Uterus (tissue), 2 donors: Measurements from ENCODE around the gene FKTN.

ENCODE experiments used
- POLR2A ChIP-seq, 2 donors: fragments of 450-650 bp; IDR thresholded peaks; one replicate each; pipeline ENCODE4 v1.6.1; 2016; ENCODE audit warnings: antibody characterized with exemption in 2 of 2, mild to moderate bottlenecking in 1 of 2, moderate library complexity in 1 of 2
- TF ChIP-seq, protein P1 (sequence below), 4 experiments: fragments of 200-600 bp in 2 of 4; fragments of 450-650 bp in 2 of 4; sonication (generic) in 2 of 4; IDR thresholded peaks; one replicate each; pipeline ENCODE4 v1.5.1; 2016 to 2019; ENCODE audit warnings: antibody characterized with exemption in 4 of 4, mild to moderate bottlenecking in 2 of 4, moderate library complexity in 1 of 4

DNA sequence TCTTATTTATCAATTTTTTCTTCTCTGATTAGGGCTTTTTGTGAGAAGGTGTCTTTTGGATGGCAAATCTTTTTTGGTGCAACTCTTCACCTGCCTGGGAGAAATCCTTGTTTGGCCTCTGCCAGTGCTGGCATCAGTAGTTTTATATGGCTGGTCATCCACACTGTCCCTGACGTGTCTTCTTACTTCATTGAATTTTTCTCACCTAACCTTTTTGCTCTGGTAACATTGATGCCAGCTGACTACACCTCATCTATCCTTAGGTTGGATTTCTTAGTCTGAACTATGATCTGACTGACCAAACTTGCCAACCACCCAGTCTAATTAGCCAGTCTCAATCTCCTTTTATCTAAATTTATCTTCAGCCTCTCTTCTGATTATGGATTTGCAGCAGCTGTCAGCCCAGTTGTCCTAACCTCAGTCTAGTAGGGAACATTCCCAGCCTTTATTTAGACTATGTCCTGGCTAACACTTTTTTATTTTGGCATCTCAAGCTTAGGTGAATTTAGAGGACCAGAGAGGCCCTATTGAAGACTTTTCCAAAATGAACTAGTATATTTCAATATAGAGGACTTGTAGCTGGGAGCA, 125.9 kb downstream of the FKTN start:
- TF ChIP-seq, protein P1, sequence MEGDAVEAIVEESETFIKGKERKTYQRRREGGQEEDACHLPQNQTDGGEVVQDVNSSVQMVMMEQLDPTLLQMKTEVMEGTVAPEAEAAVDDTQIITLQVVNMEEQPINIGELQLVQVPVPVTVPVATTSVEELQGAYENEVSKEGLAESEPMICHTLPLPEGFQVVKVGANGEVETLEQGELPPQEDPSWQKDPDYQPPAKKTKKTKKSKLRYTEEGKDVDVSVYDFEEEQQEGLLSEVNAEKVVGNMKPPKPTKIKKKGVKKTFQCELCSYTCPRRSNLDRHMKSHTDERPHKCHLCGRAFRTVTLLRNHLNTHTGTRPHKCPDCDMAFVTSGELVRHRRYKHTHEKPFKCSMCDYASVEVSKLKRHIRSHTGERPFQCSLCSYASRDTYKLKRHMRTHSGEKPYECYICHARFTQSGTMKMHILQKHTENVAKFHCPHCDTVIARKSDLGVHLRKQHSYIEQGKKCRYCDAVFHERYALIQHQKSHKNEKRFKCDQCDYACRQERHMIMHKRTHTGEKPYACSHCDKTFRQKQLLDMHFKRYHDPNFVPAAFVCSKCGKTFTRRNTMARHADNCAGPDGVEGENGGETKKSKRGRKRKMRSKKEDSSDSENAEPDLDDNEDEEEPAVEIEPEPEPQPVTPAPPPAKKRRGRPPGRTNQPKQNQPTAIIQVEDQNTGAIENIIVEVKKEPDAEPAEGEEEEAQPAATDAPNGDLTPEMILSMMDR (IDR thresholded peaks at IDR 0.05), result no peak
- no peak for TF ChIP-seq POLR2A (IDR thresholded peaks at IDR 0.05)
